Lung (tissue), 12 donors: ENCODE results near the gene SLC44A5. TPM values are rescaled to one million over a fixed set of nuclear protein-coding genes. Genes with fewer than 3 reads are reported as not detected.

Experiments
- ATAC-seq: fragments of 200-7000 bp; cut with Tn5 transposase; one replicate; pipeline ENCODE4 v1.9.1; 2020; ENCODE audit warnings: moderate number of reproducible peaks; ENCODE audit not compliant: insufficient read depth, low FRiP score
- DNase-seq, 3 donors: peaks; one replicate each; pipeline ENCODE4 v3.0.0-alpha.2; 2013 to 2017
- H3K27ac ChIP-seq, 2 donors: one replicate each; pipeline ENCODE4 v1.5.1; 2013; ENCODE audit warnings: mild to moderate bottlenecking in 2 of 2, moderate library complexity in 2 of 2, control low read depth in 1 of 2, inconsistent platforms in 1 of 2, low read depth in 1 of 2, low read length in 1 of 2
- H3K27me3 ChIP-seq, 3 donors: one replicate each; pipeline ENCODE4 v1.5.1; 2013; ENCODE audit warnings: low read length in 2 of 3; ENCODE audit not compliant: control insufficient read depth in 3 of 3, insufficient read depth in 3 of 3
- H3K36me3 ChIP-seq, 4 donors: one replicate each; pipeline ENCODE4 v1.5.1; 2013; ENCODE audit warnings: low read length in 4 of 4, mild to moderate bottlenecking in 1 of 4, moderate library complexity in 1 of 4; ENCODE audit not compliant: control insufficient read depth in 4 of 4, insufficient read depth in 4 of 4
- H3K4me1 ChIP-seq, 5 donors: one replicate each; pipeline ENCODE4 v1.5.1; 2013; ENCODE audit warnings: low read length in 5 of 5, mild to moderate bottlenecking in 2 of 5, moderate library complexity in 1 of 5; ENCODE audit not compliant: control insufficient read depth in 5 of 5, insufficient read depth in 5 of 5
- H3K4me3 ChIP-seq: one replicate; pipeline ENCODE4 v1.5.1; 2013; ENCODE audit warnings: mild to moderate bottlenecking, control low read depth, moderate library complexity
- H3K9ac ChIP-seq, 2 donors: one replicate each; pipeline ENCODE4 v1.5.1; 2013; ENCODE audit warnings: low read length in 2 of 2, control low read depth in 1 of 2; ENCODE audit not compliant: insufficient read depth in 1 of 2
- H3K9me3 ChIP-seq, 4 donors: one replicate each; pipeline ENCODE4 v1.5.1; 2013; ENCODE audit warnings: low read length in 3 of 4, mild to moderate bottlenecking in 1 of 4, moderate library complexity in 1 of 4; ENCODE audit not compliant: control insufficient read depth in 4 of 4, insufficient read depth in 3 of 4
- CTCF ChIP-seq: IDR thresholded peaks from 2 replicates; pipeline ENCODE4 v1.5.1; 2012; ENCODE audit warnings: mild to moderate bottlenecking; ENCODE audit errors: control extremely low read depth, extremely low read depth
- WGBS, 2 donors: extraction: QIAGEN DNeasy Blood & Tissue Kit; methylation state at CpG; one replicate each; pipeline ENCODE4 v1.1.7; 2013; 5-methylcytosine and 5-hydroxymethylcytosine counted together
- polyA plus RNA-seq, 2 donors: library from polyadenylated mRNA; stranded (reverse); fragments of 200-250 nt; gene quantifications; one replicate each; pipeline ENCODE4 v1.2.1, GENCODE V29; 2013
- total RNA-seq, 2 donors: library from RNA; depleted of rRNA in 1 of 2; stranded (reverse); fragments of >200 nt in 1 of 2; gene quantifications; one replicate each; pipeline ENCODE4 v1.2.1, GENCODE V29; 2014 to 2021
- donor health status: control.
- donor health status: control.
- donor health status: Bipolar disorder and iron deficiency.
- donor health status: healthy.
- donor health status: DM: yes; HTN: yes; CAD: no.

The SLC44A5 gene
- total and polyA plus RNA-seq, 4 donors, result 0.10 to 1.6 (median 0.43) TPM

- H3K4me1 ChIP-seq, result no peaks in the 10 kb centered on the region
- H3K36me3 ChIP-seq, result no peaks in the 10 kb centered on the region
- no peak for TF ChIP-seq CTCF
- H3K9ac ChIP-seq, result no peak overlapping the region
- H3K4me3 ChIP-seq, result no peak overlapping the region
- ATAC-seq (no peak), DNase-seq (no peak)
- H3K27me3 ChIP-seq, result no peaks in the 10 kb centered on the region
- no peak overlapping the region for H3K27ac ChIP-seq
- peaks cover 0 to 1% (median 0%) of the 10 kb centered on the region in 4 donors for H3K9me3 ChIP-seq
- WGBS, 2 donors, result 39 to 41% methylated on average over 1 of the region's 1 CpG
Measured at GRCh38 chr1:75172556-75172955, 438.4 kb downstream of the SLC44A5 start.

GRCh38 chr1:75171876-75172275 lies 439.0 kb downstream of the SLC44A5 start:
- no peak for ATAC-seq
- Histone ChIP-seq H3K36me3 (no peaks in the 10 kb centered on the region), H3K27me3 (no peaks in the 10 kb centered on the region), H3K9ac (no peak overlapping the region), H3K4me3 (no peak overlapping the region), H3K4me1 (no peaks in the 10 kb centered on the region), H3K27ac (no peak overlapping the region), H3K9me3 (peaks cover 0 to 1% (median 0%) of the 10 kb centered on the region in 4 donors)
- WGBS, 2 donors, result 69 to 88% methylated on average over 1 of the region's 1 CpG
- DNase-seq, result no peak
- no peak for TF ChIP-seq CTCF

DNA sequence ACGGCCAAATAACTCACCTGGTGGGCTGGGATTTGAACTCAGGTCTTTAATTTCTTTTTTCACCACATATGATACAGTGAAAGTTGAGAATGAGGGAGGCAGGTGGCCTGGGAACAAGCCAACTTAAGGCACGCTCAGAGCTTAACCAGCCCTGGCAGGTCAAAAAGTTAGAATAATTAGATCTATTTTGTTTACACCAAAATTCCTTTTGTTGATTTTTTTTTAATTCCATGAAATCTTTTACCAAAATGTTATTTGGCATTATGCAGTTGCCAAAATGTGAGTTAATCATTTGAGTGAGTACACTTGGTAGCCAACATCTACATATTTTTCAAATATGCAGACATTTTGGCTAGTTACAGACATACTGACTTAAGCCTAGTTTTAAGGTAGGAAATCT lies 439.9 kb downstream of the SLC44A5 start:
- WGBS, 2 donors, result 67 to 73% methylated on average over 2 of the region's 2 CpGs
- no peak overlapping the region for H3K27ac ChIP-seq
- no peak overlapping the region for H3K9ac ChIP-seq
- TF ChIP-seq CTCF, result no peak
- ATAC-seq, result no peak
- H3K9me3 ChIP-seq, result peaks cover 0 to 1% (median 0%) of the 10 kb centered on the region in 4 donors
- no peaks in the 10 kb centered on the region for H3K27me3 ChIP-seq
- H3K36me3 ChIP-seq, result no peaks in the 10 kb centered on the region
- H3K4me1 ChIP-seq, result no peaks in the 10 kb centered on the region
- no peak overlapping the region for H3K4me3 ChIP-seq
- DNase-seq, result no peak

GRCh38 chr1:75170011-75170410 lies 440.9 kb downstream of the SLC44A5 start:
- Histone ChIP-seq H3K9ac (no peak overlapping the region), H3K27me3 (no peaks in the 10 kb centered on the region), H3K27ac (no peak overlapping the region), H3K9me3 (no peaks in the 10 kb centered on the region), H3K4me1 (no peaks in the 10 kb centered on the region), H3K36me3 (no peaks in the 10 kb centered on the region), H3K4me3 (no peak overlapping the region)
- no peak for TF ChIP-seq CTCF
- no peak for DNase-seq
- ATAC-seq, result no peak
- WGBS, 2 donors, result 90% methylated on average over 2 of the region's 2 CpGs
